Loucy (cell line): ENCODE data around the gene PTPRC.

Experiments used
- H2AFZ ChIP-seq: fragments of 200-600 bp; sonication (generic); 2 replicates; pipeline ENCODE4 v1.6.0; 2016; ENCODE audit warnings: antibody characterized with exemption, mild to moderate bottlenecking, low read length, moderate library complexity
- H3F3A ChIP-seq: fragments of 200-600 bp; 2 replicates; pipeline ENCODE4 v1.6.0; 2016; ENCODE audit warnings: antibody characterized with exemption, low read depth, mild to moderate bottlenecking
- H3K27me3 ChIP-seq: fragments of 200-600 bp; sonication (generic); 2 replicates; pipeline ENCODE4 v1.6.1; 2014; ENCODE audit warnings: low read length, mild to moderate bottlenecking; ENCODE audit not compliant: insufficient read depth, poor library complexity, severe bottlenecking
- H3K36me3 ChIP-seq: fragments of 200-600 bp; sonication (generic); 2 replicates; pipeline ENCODE4 v1.6.1; 2016; ENCODE audit warnings: low read length; ENCODE audit not compliant: insufficient read depth
- H3K4me1 ChIP-seq: fragments of 200-600 bp; sonication (generic); 2 replicates; pipeline ENCODE4 v1.5.1; 2014; ENCODE audit warnings: low read length, mild to moderate bottlenecking; ENCODE audit not compliant: insufficient read depth, poor library complexity, severe bottlenecking
- H3K4me2 ChIP-seq: fragments of 200-600 bp; sonication (generic); 2 replicates; pipeline ENCODE4 v1.6.0; 2014; ENCODE audit warnings: antibody characterized with exemption, low read length, low read depth, mild to moderate bottlenecking; ENCODE audit not compliant: poor library complexity, severe bottlenecking
- H3K4me3 ChIP-seq: fragments of 200-600 bp; sonication (generic); 2 replicates; pipeline ENCODE4 v1.5.1; 2014; ENCODE audit warnings: low read length, mild to moderate bottlenecking, mixed read lengths; ENCODE audit not compliant: poor library complexity, severe bottlenecking
- H3K79me2 ChIP-seq: fragments of 200-600 bp; sonication (generic); 2 replicates; pipeline ENCODE4 v1.6.1; 2014; ENCODE audit warnings: low read length; ENCODE audit not compliant: insufficient read depth
- H3K9ac ChIP-seq: fragments of 200-600 bp; sonication (generic); 2 replicates; pipeline ENCODE4 v1.6.0; 2014; ENCODE audit warnings: mild to moderate bottlenecking, low read depth, low read length, moderate library complexity; ENCODE audit not compliant: poor library complexity, severe bottlenecking
- H3K9me2 ChIP-seq: fragments of 200-600 bp; sonication (generic); replicated peaks from 2 replicates; pipeline ENCODE4 v1.6.1; 2016; ENCODE audit warnings: low read depth, low read length, mixed read lengths
- H3K9me3 ChIP-seq: fragments of 200-600 bp; sonication (generic); 2 replicates; pipeline ENCODE4 v1.6.1; 2014; ENCODE audit warnings: mild to moderate bottlenecking, antibody characterized with exemption, low read length, low read depth; ENCODE audit not compliant: insufficient read depth
- H4K20me1 ChIP-seq: fragments of 200-600 bp; sonication (generic); 2 replicates; pipeline ENCODE4 v1.6.0; 2014; ENCODE audit warnings: antibody characterized with exemption, low read length, mild to moderate bottlenecking; ENCODE audit not compliant: insufficient read depth, poor library complexity, severe bottlenecking
- CTCF ChIP-seq: fragments of 200-600 bp; sonication (generic); conservative IDR thresholded peaks from 2 replicates; pipeline ENCODE4 v1.5.1; 2014; ENCODE audit warnings: mild to moderate bottlenecking, antibody characterized with exemption, low read length
- EZH2phosphoT487 ChIP-seq: fragments of 200-600 bp; IDR thresholded peaks from 2 replicates; pipeline ENCODE4 v1.6.1; 2018; ENCODE audit warnings: antibody characterized with exemption, mild to moderate bottlenecking, moderate library complexity, borderline replicate concordance

Gene PTPRC

GRCh38 chr1:198729195-198729863 lies 90.5 kb downstream of the PTPRC start:
- Histone ChIP-seq H2AFZ (no peak overlapping the region), H3K4me1 (no peaks in the 10 kb centered on the region), H3K9ac (no peak overlapping the region), H3K27me3 (no peaks in the 10 kb centered on the region), H3K4me2 (no peak overlapping the region), H3K79me2 (peaks cover 16% of the 10 kb centered on the region; the same call in 1 of the 2 replicates), H3K4me3 (no peak overlapping the region), H3K36me3 (peaks cover 95% of the 10 kb centered on the region), H3K9me2 (no peaks in the 10 kb centered on the region), H3F3A (peaks cover 4% of the 10 kb centered on the region; the same call in 1 of the 2 replicates), H3K9me3 (no peaks in the 10 kb centered on the region), H4K20me1 (peaks cover 23% of the 10 kb centered on the region)
- TF ChIP-seq EZH2phosphoT487: no peak
- TF ChIP-seq CTCF: no peak

- no peak overlapping the region for H3K4me2 ChIP-seq
These were observed 92.1 kb downstream of the PTPRC start for GRCh38 chr1:198730952-198731351.

GRCh38 chr1:198734323-198735008 lies 95.6 kb downstream of the PTPRC start:
- no peak overlapping the region for H2AFZ ChIP-seq

More at GRCh38 chr1:198730952-198731351, 92.1 kb downstream of the PTPRC start:
- H3K9me2 ChIP-seq: no peaks in the 10 kb centered on the region
- H3K36me3 ChIP-seq: peaks cover 92% of the 10 kb centered on the region
- no peaks in the 10 kb centered on the region for H3K9me3 ChIP-seq
- no peak overlapping the region for H2AFZ ChIP-seq
- H3K9ac ChIP-seq: no peak overlapping the region
- H4K20me1 ChIP-seq: peaks cover 15% of the 10 kb centered on the region
- H3K27me3 ChIP-seq: no peaks in the 10 kb centered on the region
- TF ChIP-seq CTCF: no peak
- TF ChIP-seq EZH2phosphoT487: no peak
- H3F3A ChIP-seq: peaks cover 4% of the 10 kb centered on the region; the same call in 1 of the 2 replicates
- H3K4me1 ChIP-seq: no peaks in the 10 kb centered on the region
- H3K4me3 ChIP-seq: no peak overlapping the region
- H3K79me2 ChIP-seq: 0 out of 2 replicates have a peak, but pooled peaks cover 11% of the 10 kb centered on the region

More at GRCh38 chr1:198734323-198735008, 95.6 kb downstream of the PTPRC start:
- peaks cover 39% of the 10 kb centered on the region for H3K79me2 ChIP-seq
- peaks cover 94% of the 10 kb centered on the region for H3K36me3 ChIP-seq
- peaks cover 2% of the 10 kb centered on the region; the same call in 1 of the 2 replicates for H3K9me3 ChIP-seq
- H3F3A ChIP-seq: no peaks in the 10 kb centered on the region; the same call in 1 of the 2 replicates
- H3K4me2 ChIP-seq: no peak overlapping the region
- H3K27me3 ChIP-seq: no peaks in the 10 kb centered on the region
- no peak overlapping the region for H3K4me3 ChIP-seq
- H3K4me1 ChIP-seq: no peaks in the 10 kb centered on the region
- TF ChIP-seq EZH2phosphoT487 (no peak), CTCF (no peak)
- H3K9ac ChIP-seq: no peak overlapping the region
- peaks cover 27% of the 10 kb centered on the region for H4K20me1 ChIP-seq
- H3K9me2 ChIP-seq: no peaks in the 10 kb centered on the region
